Measurements from ENCODE around the gene HLX.

The HLX gene

GRCh38 chr1:220884109-220884980 lies 5.1 kb downstream of the HLX start:
- no peak for DNase-seq

DNA sequence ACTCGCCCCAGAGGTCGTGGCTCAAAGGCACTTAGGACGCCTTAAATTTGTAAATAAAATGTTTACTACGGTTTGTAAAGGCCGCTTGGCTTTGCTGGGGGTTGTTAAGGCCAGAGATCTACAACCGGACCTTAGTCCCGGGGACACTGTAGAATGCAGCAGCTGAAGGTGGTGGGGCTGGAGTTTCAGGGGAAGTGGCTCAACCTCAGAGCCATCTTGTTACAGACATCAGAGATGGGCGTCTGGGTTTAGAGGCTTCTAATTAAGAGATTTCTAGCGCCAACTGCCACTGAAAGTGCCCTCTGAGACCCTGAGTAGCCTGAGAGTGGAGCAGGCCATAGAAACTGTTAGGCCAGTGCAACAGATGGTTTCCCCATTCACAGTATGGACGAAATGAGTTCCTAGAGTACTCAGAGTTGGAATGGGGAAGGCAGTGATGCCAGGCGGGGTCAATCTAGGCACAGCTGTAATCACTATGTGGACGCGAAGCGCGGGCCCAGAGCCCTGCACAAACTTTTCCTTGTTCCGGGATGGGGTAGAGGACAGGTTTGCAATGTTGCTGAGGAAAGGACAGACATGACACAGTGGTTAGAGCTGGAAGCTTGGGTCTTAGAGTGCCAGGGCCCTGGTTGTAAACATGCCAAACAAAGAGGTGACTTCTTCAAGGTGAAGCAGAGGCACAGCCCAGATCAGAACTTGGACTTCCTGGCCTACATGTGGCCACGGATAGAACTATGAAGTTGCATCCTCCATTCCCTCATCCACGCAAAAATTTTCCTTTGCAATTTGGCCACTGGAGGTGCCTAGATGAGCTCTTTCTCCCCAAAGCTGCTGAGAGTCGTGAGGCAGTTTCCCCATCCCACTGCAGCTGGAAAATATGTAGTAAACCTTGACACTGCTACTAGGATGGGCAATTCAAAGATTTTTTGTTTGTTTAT lies 6.0 kb downstream of the HLX start:
- DNase-seq, result no peak

DNA sequence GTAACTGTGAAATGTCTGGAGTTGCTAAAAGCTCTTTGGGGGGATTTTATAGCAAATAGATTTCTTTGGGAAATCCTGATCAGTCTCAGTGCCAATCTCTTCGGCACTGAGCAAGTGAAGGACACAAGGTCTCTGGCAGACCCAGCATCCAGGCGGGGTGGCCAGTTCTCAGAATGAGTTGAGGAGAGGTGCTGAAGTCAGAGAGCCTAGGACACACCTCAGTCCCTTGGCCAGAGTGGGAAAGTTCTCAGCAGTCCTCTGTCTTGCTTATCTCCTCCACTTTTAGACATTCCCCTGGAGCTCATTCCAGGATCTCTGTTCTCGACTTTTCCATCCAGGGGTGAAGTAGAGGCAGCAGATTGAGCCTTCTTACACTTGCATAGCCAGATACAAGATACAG lies 6.7 kb downstream of the HLX start:
- DNase-seq, result no peak

DNA sequence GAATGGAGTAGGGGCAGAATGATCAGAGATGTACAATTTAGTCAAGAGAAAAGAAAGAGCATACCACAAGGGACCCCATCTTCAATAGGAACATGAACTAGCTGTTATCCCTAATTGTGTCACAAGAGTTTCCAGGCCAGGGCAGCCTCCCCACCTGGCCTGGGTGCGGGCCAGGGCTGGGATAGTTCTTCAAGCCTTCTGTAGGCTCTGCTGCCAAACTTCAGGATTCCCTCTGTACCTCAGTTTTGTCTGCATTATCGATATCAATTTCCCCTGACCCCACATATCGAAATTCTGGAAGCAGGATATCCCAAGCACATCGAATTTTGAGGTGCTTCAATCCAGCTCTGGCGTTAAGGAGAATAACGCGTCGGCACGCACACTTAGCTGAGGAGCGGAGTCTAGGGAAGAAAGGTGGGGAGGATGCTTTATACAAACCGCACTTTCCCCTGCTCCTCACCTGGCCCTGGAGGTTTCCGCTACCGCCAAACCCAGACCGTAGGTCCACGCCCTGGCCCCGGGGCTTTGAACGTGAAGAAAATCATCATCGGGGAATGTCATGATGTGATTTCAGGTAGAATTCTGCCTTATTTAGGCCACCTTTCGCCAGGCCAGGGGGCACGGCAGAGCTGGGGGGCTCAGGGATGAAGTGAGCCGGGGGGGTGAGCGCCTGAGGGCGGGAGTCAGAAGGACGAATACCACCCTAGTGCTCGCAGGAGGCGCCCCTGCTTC lies 7.4 kb downstream of the HLX start:
- DNase-seq, result no peak

GRCh38 chr1:220887202-220887519 lies 7.9 kb downstream of the HLX start:
- DNase-seq, result no peak

GRCh38 chr1:220887520-220888416 lies 8.5 kb downstream of the HLX start:
- no peak for DNase-seq

DNA sequence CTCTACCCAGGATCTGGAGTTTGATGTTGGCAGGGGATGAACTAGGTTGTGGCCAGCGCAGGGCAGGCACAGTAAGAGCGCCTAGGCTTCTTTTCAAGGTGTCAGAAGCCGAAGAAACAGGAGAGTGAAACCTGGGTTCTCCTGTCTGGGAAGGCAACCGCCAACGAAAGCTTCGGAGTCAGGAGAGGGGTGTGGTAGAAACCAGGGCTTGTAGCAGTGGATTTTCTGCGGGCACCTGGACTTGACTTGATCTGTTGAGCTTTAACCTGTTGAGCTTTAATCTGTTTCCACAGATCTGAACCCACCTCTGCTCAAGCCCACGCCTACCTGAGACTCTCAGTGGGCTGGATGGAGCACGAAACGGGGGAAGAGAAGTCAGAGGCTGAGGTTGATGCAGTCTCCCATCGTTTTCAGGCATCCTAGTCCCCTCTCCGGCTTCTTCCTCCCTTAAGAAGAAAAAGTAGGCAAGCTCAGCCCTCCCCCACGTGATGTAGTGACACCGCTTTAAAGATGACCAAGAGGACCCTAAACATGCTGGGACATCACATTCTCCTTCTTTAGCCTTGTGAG lies 9.3 kb downstream of the HLX start:
- no peak for DNase-seq

DNA sequence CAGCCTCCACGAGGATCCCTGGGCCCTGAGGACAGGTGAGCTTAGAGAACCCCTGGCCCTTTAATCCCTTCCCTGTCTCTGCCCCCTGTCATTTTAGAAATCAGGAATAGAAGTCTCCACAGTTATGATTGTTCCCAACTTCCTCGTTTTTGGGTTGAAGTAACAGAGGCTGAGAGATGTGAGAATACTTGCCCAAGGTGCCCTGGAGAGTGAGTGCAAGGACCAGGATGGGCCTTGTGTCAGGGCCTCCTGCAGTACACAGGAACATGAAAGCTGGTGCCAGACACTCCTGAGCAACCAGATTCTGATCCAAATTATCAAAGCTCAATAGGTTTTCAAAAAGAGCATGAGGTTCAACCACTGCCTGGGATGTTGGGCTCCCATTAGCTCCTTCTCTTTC lies 10.1 kb downstream of the HLX start:
- no peak for DNase-seq

DNA sequence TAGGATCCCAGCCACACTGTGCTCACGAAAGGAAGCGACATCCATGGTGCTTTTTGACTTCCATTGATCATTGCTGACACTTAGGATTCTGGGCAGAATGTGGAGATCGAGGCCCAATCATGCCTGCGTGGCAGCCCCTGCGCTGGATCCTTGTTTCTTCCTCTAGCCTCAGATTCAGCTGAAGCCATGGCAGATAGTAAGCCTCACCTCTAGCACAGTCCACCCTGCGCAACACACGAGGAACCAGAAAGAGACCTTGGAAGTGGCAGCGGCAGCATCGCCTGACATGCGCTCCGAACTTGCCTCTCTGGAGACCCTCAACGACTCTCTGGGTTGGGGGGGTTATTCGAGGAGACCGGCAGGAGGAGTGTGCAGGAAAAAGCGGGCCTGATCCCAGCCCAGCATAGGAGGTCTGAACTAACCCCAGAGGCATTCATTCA lies 10.6 kb downstream of the HLX start:
- no peak for DNase-seq

DNA sequence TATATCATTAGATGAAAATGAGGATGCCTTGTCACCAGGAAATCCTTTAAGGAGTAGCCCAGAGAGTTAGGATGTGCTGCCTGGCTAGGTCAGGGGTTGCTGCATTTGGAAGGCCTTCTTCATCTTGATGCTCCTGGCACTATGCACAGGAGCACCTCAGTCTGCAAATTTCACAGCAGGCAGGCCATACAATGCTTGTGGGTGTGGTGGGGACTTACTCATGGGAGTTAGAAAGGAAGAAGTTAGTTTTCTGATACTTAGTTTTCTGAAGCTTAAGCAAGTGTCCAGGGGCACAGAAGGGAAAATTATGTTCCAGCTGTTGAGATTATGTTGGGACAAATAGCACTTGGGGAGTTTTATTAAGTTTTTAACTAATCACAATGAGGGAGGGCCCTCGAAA lies 11.4 kb downstream of the HLX start:
- no peak for DNase-seq

- no peak for DNase-seq
Observed at GRCh38 chr1:220891224-220892085, 12.2 kb downstream of the HLX start.

- DNase-seq, result no peak
Observed at GRCh38 chr1:220892086-220892376, 12.8 kb downstream of the HLX start.

- no peak for DNase-seq
Observed at GRCh38 chr1:220892997-220893700, 13.9 kb downstream of the HLX start.

DNA sequence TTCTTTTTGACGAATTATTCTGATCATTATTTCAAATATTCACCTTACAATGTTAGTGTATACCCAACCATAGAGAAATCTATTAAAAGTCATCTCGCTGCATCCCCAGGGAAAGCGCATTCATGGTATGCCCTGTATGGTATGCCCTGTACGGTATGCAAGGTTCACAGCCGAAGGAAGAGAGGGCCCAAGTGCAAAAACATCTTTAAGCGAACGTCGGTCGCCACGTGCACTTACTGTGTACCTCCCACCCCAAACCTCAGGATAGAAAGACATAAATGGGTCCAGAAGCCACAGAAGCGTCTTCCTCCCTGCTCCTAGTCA lies 14.4 kb downstream of the HLX start:
- no peak for DNase-seq

DNA sequence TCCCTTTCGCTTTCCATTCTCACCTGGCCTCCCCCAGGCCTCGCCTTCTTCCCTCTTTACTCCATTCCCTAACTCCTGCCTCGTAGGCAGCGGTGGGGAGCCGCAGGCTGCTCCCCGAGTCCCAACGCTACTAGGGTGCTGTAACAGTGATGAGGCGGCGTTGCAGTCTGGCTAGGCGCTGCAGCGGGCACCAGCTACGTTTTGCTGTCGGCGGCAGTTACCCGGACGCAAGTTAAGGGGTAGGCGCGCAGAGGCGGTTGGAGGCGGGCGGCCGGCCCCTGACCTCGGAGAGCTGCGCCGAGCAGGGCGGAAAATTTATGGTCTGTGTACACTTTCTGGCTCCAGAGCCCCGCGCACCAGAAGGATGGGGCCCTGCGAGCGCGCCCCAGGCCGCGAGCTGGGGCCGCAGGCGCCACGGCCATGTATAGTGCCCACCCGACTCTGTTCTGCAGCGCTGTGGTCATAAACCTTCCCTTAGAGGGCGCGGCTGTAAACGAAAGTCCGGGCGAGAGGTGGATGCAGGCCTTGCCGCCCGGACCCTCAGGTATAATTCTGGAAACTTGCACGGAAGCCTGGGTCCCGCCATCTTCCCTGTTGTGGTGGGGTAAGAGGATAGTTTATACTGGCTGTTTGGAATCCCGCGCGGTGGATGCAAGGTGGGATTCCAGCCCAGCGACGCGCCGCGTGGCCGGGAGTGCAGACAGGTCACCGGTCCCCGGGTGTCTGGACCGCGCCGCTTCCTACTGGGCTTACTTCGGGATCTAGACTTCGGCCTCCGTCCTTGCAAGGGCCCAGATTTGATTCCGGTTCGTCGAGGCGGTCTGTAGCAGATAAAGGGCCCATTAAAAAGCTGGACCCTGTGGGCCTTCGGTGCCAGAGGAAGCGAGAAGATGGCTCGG lies 15.0 kb downstream of the HLX start:
- no peak for DNase-seq

GRCh38 chr1:220894924-220895256 lies 15.6 kb downstream of the HLX start:
- no peak for DNase-seq

- DNase-seq, result no peak
Observed at GRCh38 chr1:220895412-220895946, 16.2 kb downstream of the HLX start.

- DNase-seq, result no peak
Observed at GRCh38 chr1:220896092-220896491, 16.8 kb downstream of the HLX start.

GRCh38 chr1:220900842-220901241 lies 21.6 kb downstream of the HLX start:
- DNase-seq, result no peak
